Astrocyte (in vitro differentiated cells and primary cell): ENCODE measurements around the gene ELMOD1. TPM values are rescaled to one million over a fixed set of nuclear protein-coding genes. Genes with fewer than 3 reads are reported as not detected.

Source experiments
- DNase-seq: peaks from one replicate; pipeline ENCODE4 v3.0.0-alpha.2; 2010; ENCODE audit warnings: low read depth
- FAIRE-seq: peaks from 2 replicates; lab custom pipeline; 2011; peaks lifted over from hg19 to GRCh38; lab: Jason Lieb, UNC
- H2AFZ ChIP-seq: 2 replicates; pipeline ENCODE4 v1.6.0; 2012; ENCODE audit warnings: low read depth, low read length, inconsistent platforms
- H3K27ac ChIP-seq: 2 replicates; pipeline ENCODE4 v1.5.1; 2011; ENCODE audit warnings: low read depth, low read length, inconsistent platforms
- H3K27me3 ChIP-seq: 2 replicates; pipeline ENCODE4 v1.6.0; 2011; ENCODE audit warnings: low read length, inconsistent platforms; ENCODE audit not compliant: insufficient read depth
- H3K36me3 ChIP-seq: 2 replicates; pipeline ENCODE4 v1.5.1; 2011; ENCODE audit warnings: low read length, inconsistent platforms; ENCODE audit not compliant: insufficient read depth
- H3K4me1 ChIP-seq: 2 replicates; pipeline ENCODE4 v1.5.1; 2011; ENCODE audit warnings: low read length, inconsistent platforms; ENCODE audit not compliant: insufficient read depth
- H3K4me2 ChIP-seq: 2 replicates; pipeline ENCODE4 v1.6.0; 2012; ENCODE audit warnings: low read length, inconsistent platforms
- H3K4me3 ChIP-seq: 2 replicates; pipeline ENCODE4 v1.5.1; 2011; ENCODE audit warnings: low read depth, mild to moderate bottlenecking, low read length, inconsistent platforms; ENCODE audit not compliant: insufficient read depth
- H3K79me2 ChIP-seq: 2 replicates; pipeline ENCODE4 v1.6.0; 2012; ENCODE audit warnings: mild to moderate bottlenecking, low read length, inconsistent platforms; ENCODE audit not compliant: insufficient read depth
- H3K9ac ChIP-seq: 2 replicates; pipeline ENCODE4 v1.6.0; 2012; ENCODE audit warnings: mild to moderate bottlenecking, low read length, inconsistent platforms
- H3K9me3 ChIP-seq: 2 replicates; pipeline ENCODE4 v1.5.1; 2012; ENCODE audit warnings: low read depth, mild to moderate bottlenecking, low read length, inconsistent platforms; ENCODE audit not compliant: insufficient read depth
- H4K20me1 ChIP-seq: 2 replicates; pipeline ENCODE4 v1.6.0; 2012; ENCODE audit warnings: low read length, inconsistent platforms; ENCODE audit not compliant: insufficient read depth
- H3K27ac Mint-ChIP-seq: one replicate; pipeline ENCODE4 v1.8.0; 2021; ENCODE audit warnings: mild to moderate bottlenecking, mixed read lengths; ENCODE audit not compliant: unreplicated experiment
- H3K27me3 Mint-ChIP-seq: one replicate; pipeline ENCODE4 v1.8.0; 2021; ENCODE audit warnings: low read depth, mixed read lengths; ENCODE audit not compliant: unreplicated experiment
- H3K36me3 Mint-ChIP-seq: one replicate; pipeline ENCODE4 v1.8.0; 2021; ENCODE audit warnings: low read depth, mixed read lengths; ENCODE audit not compliant: unreplicated experiment
- H3K4me1 Mint-ChIP-seq: one replicate; pipeline ENCODE4 v1.8.0; 2021; ENCODE audit warnings: low read depth, mixed read lengths; ENCODE audit not compliant: unreplicated experiment
- H3K4me3 Mint-ChIP-seq: one replicate; pipeline ENCODE4 v1.8.0; 2021; ENCODE audit warnings: mild to moderate bottlenecking, moderate library complexity, mixed read lengths; ENCODE audit not compliant: unreplicated experiment
- H3K9me3 Mint-ChIP-seq: one replicate; pipeline ENCODE4 v1.8.0; 2021; ENCODE audit warnings: mild to moderate bottlenecking, mixed read lengths; ENCODE audit not compliant: unreplicated experiment
- EZH2 ChIP-seq: IDR thresholded peaks from 2 replicates; pipeline ENCODE4 v1.6.1; 2012; ENCODE audit warnings: mild to moderate bottlenecking, low read length, inconsistent platforms; ENCODE audit not compliant: insufficient read depth
- total RNA-seq: library from RNA; stranded (reverse); gene quantifications from 2 replicates; pipeline ENCODE4 v1.2.1, GENCODE V29; 2021
- TF ChIP-seq, protein P1 (sequence below): IDR thresholded peaks from 2 replicates; pipeline ENCODE4 v1.5.1; 2011; ENCODE audit warnings: low read depth, mild to moderate bottlenecking, inconsistent platforms, low read length, moderate library complexity; ENCODE audit not compliant: insufficient read depth

The ELMOD1 gene
- total RNA-seq, 1 donor from 2014 or later = 0.52 TPM

DNA sequence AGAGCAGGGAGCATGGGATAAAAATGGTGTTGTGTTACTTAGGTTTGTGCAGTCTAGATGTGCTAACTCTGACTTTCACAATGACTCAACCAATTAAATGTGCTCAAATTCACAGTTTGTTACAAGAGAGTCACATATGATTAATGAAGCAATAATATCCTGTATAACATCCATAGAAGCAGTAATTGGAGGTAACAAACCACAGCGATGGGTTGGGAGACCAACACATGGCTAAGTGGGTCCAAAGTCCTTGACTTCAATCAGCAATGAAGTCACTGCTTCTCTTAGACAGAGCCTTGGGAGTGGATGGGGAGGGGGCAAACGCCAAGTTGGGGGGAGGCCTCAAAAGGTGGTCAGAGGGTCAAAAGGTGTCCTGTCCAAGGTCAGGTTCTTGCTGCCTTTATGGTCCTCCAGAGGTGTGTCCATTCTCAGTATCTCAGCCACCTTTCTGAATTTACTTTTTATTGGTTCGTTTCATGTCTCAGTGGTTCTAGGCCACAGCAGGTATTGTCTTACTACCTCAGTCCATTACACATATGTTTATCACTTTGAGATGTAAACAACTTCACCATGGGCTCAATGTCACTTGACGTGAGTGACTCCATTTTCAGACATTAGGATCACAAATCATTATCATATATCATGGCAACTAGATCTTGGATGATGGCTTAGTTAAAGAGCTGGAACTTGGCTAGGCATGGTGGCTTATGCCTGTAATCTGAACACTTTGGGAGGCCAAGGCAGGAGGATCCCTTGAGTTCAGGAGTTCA is 88.5 kb downstream of the ELMOD1 start:
- no peak for TF ChIP-seq EZH2
- TF ChIP-seq, protein P1, sequence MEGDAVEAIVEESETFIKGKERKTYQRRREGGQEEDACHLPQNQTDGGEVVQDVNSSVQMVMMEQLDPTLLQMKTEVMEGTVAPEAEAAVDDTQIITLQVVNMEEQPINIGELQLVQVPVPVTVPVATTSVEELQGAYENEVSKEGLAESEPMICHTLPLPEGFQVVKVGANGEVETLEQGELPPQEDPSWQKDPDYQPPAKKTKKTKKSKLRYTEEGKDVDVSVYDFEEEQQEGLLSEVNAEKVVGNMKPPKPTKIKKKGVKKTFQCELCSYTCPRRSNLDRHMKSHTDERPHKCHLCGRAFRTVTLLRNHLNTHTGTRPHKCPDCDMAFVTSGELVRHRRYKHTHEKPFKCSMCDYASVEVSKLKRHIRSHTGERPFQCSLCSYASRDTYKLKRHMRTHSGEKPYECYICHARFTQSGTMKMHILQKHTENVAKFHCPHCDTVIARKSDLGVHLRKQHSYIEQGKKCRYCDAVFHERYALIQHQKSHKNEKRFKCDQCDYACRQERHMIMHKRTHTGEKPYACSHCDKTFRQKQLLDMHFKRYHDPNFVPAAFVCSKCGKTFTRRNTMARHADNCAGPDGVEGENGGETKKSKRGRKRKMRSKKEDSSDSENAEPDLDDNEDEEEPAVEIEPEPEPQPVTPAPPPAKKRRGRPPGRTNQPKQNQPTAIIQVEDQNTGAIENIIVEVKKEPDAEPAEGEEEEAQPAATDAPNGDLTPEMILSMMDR = no peak
- Histone ChIP-seq H3K4me2 (no peak overlapping the region), H3K27me3 (no peaks in the 10 kb centered on the region), H3K9ac (no peak overlapping the region), H4K20me1 (no peaks in the 10 kb centered on the region), H2AFZ (no peak overlapping the region), H3K4me3 (no peak overlapping the region), H3K27ac (no peak overlapping the region), H3K36me3 (no peaks in the 10 kb centered on the region), H3K79me2 (no peaks in the 10 kb centered on the region), H3K9me3 (no peaks in the 10 kb centered on the region), H3K4me1 (no peaks in the 10 kb centered on the region)
- Mint-ChIP-seq H3K4me3 (no peak overlapping the region), H3K27ac (no peak overlapping the region), H3K27me3 (no peaks in the 10 kb centered on the region), H3K9me3 (no peaks in the 10 kb centered on the region), H3K36me3 (no peaks in the 10 kb centered on the region), H3K4me1 (no peaks in the 10 kb centered on the region)
- DNase-seq = no peak
- no peak for FAIRE-seq

GRCh38 chr11:107682171-107682570 is 91.2 kb downstream of the ELMOD1 start:
- no peaks in the 10 kb centered on the region for H3K36me3 Mint-ChIP-seq
- H3K9ac ChIP-seq = no peak overlapping the region
- no peaks in the 10 kb centered on the region for H3K27me3 ChIP-seq
- H3K4me2 ChIP-seq = no peak overlapping the region
- no peaks in the 10 kb centered on the region for H3K9me3 ChIP-seq
- no peak overlapping the region for H3K4me3 ChIP-seq
- H3K4me3 Mint-ChIP-seq = no peak overlapping the region
- no peak for FAIRE-seq
- no peak for DNase-seq
- H3K9me3 Mint-ChIP-seq = no peaks in the 10 kb centered on the region
- no peak overlapping the region for H2AFZ ChIP-seq
- no peaks in the 10 kb centered on the region for H4K20me1 ChIP-seq
- no peaks in the 10 kb centered on the region for H3K4me1 Mint-ChIP-seq
- H3K27ac Mint-ChIP-seq = no peak overlapping the region
- TF ChIP-seq, protein P1 = no peak
- TF ChIP-seq EZH2 = no peak
- no peaks in the 10 kb centered on the region for H3K4me1 ChIP-seq
- H3K27me3 Mint-ChIP-seq = no peaks in the 10 kb centered on the region
- no peak overlapping the region for H3K27ac ChIP-seq
- no peaks in the 10 kb centered on the region for H3K36me3 ChIP-seq
- H3K79me2 ChIP-seq = no peaks in the 10 kb centered on the region

GRCh38 chr11:107682572-107682971 is 91.6 kb downstream of the ELMOD1 start:
- Histone ChIP-seq H3K27me3 (no peaks in the 10 kb centered on the region), H3K79me2 (no peaks in the 10 kb centered on the region), H3K36me3 (no peaks in the 10 kb centered on the region), H4K20me1 (no peaks in the 10 kb centered on the region), H3K9ac (no peak overlapping the region), H3K4me1 (no peaks in the 10 kb centered on the region), H3K9me3 (no peaks in the 10 kb centered on the region), H3K27ac (no peak overlapping the region), H3K4me2 (no peak overlapping the region), H3K4me3 (no peak overlapping the region), H2AFZ (no peak overlapping the region)
- Mint-ChIP-seq H3K27ac (no peak overlapping the region), H3K9me3 (no peaks in the 10 kb centered on the region), H3K4me1 (no peaks in the 10 kb centered on the region), H3K27me3 (no peaks in the 10 kb centered on the region), H3K36me3 (no peaks in the 10 kb centered on the region), H3K4me3 (no peak overlapping the region)
- TF ChIP-seq, protein P1 = no peak
- TF ChIP-seq EZH2 = no peak
- FAIRE-seq (no peak), DNase-seq (no peak)
